ENCODE results near the gene VPS11. TPM values are rescaled to one million over a fixed set of nuclear protein-coding genes. Genes with fewer than 3 reads are reported as not detected.
A peak's percentile ranks its signal among the peaks of the same experiment; 100 is the strongest.
"Not testable (repeated sequence)": the region's sequence is repeated elsewhere in the genome, so short reads cannot be mapped to it uniquely, and the experiment has no call there.

Gene VPS11
- total RNA-seq, 1 donor from 2014 or later: 32.6 TPM

- Mint-ChIP-seq H3K36me3 (peaks cover 5% of the 10 kb centered on the region), H3K4me3 (peak within 1 kb of the TSS; percentile 68), H3K27me3 (ENCODE audit: low read depth) (no peaks in the 10 kb centered on the region), H3K9me3 (no peaks in the 10 kb centered on the region), H3K4me1 (peaks cover 14% of the 10 kb centered on the region), H3K27ac (peak within 1 kb of the TSS; percentile 25)
- peak; percentile 75 for TF ChIP-seq CTCF (IDR thresholded peaks at IDR 0.05; ENCODE audit: unreplicated experiment)
- peak; percentile 95 to 98 for DNase-seq (ENCODE audit: low spot score in 2 of 2, unreplicated experiment in 2 of 2)
Observed at GRCh38 chr11:119030329-119031047, 37.1 kb upstream of the VPS11 start, which contains the start of gene SLC37A4. SLC37A4 (minus strand) TSS chr11:119030877.

DNA sequence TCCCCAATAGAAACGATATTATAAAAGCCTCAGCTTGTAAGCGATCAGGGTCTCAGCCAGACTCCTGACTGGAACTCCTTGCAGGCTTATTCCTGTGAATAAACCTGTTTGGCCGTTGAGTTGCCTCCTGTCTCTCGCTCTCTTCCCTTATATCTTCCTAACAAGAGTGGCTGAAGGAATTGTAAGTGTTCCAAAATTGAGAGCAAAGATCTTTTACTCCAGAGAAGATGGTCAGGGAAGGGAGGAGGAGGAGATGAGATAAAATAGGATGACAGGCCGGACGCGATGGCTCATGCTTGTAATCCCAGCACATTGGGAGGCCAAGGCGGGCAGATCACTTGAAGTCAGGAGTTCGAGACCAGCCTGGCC is 35.7 kb upstream of the VPS11 start:
- H3K9me3 Mint-ChIP-seq: no peaks in the 10 kb centered on the region
- H3K27ac Mint-ChIP-seq: no peak overlapping the region
- H3K27me3 Mint-ChIP-seq (ENCODE audit: low read depth): no peaks in the 10 kb centered on the region
- no peak for DNase-seq (ENCODE audit: low spot score in 2 of 2, unreplicated experiment in 2 of 2)
- H3K36me3 Mint-ChIP-seq: peaks cover 3% of the 10 kb centered on the region
- no peak for TF ChIP-seq CTCF (IDR thresholded peaks at IDR 0.05; ENCODE audit: unreplicated experiment)
- H3K4me3 Mint-ChIP-seq: no peak overlapping the region
- peaks cover 14% of the 10 kb centered on the region for H3K4me1 Mint-ChIP-seq

GRCh38 chr11:119033421-119033820 is 34.2 kb upstream of the VPS11 start:
- not testable (repeated sequence) for H3K27ac Mint-ChIP-seq; H3K9me3 Mint-ChIP-seq; DNase-seq (ENCODE audit: low spot score in 2 of 2, unreplicated experiment in 2 of 2); H3K36me3 Mint-ChIP-seq; H3K27me3 Mint-ChIP-seq (ENCODE audit: low read depth); H3K4me3 Mint-ChIP-seq
- peaks cover 14% of the 10 kb centered on the region for H3K4me1 Mint-ChIP-seq

DNA sequence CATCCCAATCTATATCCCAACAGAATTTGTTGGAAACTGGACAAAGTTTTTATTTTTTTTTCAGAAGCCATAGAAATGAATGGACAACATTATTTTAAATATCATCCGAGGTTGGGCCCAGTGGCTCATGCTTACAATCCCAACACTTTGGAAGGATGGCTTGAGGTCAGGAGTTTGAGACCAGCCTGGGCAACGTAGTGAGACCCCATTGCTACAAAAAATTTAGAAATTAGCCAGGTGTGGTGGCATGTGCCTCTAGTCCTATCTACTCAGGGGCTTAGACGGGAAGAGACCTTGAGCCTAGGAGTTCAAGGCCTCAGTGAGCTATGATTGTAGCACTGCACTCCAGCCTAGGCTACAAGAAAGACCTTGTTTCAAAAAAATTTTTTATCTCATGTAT is 32.8 kb upstream of the VPS11 start:
- H3K36me3 Mint-ChIP-seq: no peaks in the 10 kb centered on the region
- no peaks in the 10 kb centered on the region for H3K27me3 Mint-ChIP-seq (ENCODE audit: low read depth)
- DNase-seq (ENCODE audit: low spot score in 2 of 2, unreplicated experiment in 2 of 2): no peak
- no peak overlapping the region for H3K27ac Mint-ChIP-seq
- no peak for TF ChIP-seq CTCF (IDR thresholded peaks at IDR 0.05; ENCODE audit: unreplicated experiment)
- peaks cover 2% of the 10 kb centered on the region for H3K4me1 Mint-ChIP-seq
- no peak overlapping the region for H3K4me3 Mint-ChIP-seq
- H3K9me3 Mint-ChIP-seq: no peaks in the 10 kb centered on the region

DNA sequence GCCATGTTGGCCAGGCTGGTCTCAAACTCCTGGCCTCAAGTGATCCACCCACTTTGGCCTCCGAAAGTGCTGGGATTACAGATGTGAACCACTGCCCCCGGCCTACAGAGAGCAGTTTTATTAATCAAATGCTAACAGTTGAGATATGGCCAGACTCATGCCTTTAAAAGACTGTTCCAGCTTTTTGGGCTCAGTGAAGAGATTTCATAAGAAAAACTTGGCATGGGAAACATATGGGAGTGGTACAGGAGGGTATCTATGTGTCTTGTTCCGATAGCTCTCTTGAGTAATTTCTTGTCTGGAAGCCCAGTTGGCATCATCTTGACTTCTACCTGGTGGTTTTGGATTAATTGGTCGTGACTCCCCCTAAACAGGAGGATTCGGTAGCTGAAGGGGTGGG is 28.7 kb upstream of the VPS11 start:
- TF ChIP-seq CTCF (IDR thresholded peaks at IDR 0.05; ENCODE audit: unreplicated experiment): no peak
- H3K27ac Mint-ChIP-seq: no peak overlapping the region
- DNase-seq (ENCODE audit: low spot score in 2 of 2, unreplicated experiment in 2 of 2): no peak

GRCh38 chr11:119039471-119039870 is 28.1 kb upstream of the VPS11 start:
- not testable (repeated sequence) for H3K27ac Mint-ChIP-seq; DNase-seq (ENCODE audit: low spot score in 2 of 2, unreplicated experiment in 2 of 2); H3K27me3 Mint-ChIP-seq (ENCODE audit: low read depth); H3K36me3 Mint-ChIP-seq; H3K4me3 Mint-ChIP-seq; H3K9me3 Mint-ChIP-seq; H3K4me1 Mint-ChIP-seq

More for the DNA sequence above, 28.7 kb upstream of the VPS11 start:
- H3K9me3 Mint-ChIP-seq: no peaks in the 10 kb centered on the region
- no peaks in the 10 kb centered on the region for H3K36me3 Mint-ChIP-seq
- H3K27me3 Mint-ChIP-seq (ENCODE audit: low read depth): no peaks in the 10 kb centered on the region
- H3K4me3 Mint-ChIP-seq: no peak overlapping the region
- H3K4me1 Mint-ChIP-seq: no peaks in the 10 kb centered on the region

Data from mesothelial cell of epicardium (in vitro differentiated cells).